Stimulated activated CD4-positive, alpha-beta T cell treated with anti-CD3 and anti-CD28 coated beads, Interleukin-2, amount 100 ng/mL, for 48 hours (primary cell): ENCODE results near the gene SLC34A3.

Source experiments
- DNase-seq, 2 donors: peaks; one replicate each; pipeline ENCODE4 v3.0.0-alpha.2; 2020

The SLC34A3 gene

GRCh38 chr9:137218754-137219271 lies 11.9 kb upstream of the SLC34A3 start:
- no peak for DNase-seq

GRCh38 chr9:137219757-137220316 lies 10.9 kb upstream of the SLC34A3 start:
- DNase-seq = no peak

- DNase-seq = no peak
These were observed 10.2 kb upstream of the SLC34A3 start for GRCh38 chr9:137220317-137221094.

DNA sequence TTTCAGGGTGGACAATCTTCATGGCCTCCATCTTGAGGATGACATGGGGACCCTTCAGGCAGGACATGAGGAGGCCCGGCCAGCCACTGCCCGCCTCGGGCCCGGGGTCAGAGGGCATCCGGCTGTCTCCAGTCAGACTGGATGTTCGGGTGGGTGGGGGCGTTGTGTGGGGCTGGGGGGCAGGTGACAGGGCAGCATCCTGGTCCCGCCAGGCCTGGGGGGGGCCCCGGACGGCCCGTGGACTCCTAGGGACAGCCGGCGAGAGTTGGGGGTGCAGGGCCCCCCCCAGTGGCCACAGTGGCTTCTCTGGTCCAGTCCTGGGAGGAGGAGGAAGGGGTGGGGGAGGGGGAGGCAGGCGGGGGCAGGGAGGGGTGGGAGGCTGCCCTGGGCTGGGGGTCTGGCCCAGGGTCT lies 9.6 kb upstream of the SLC34A3 start:
- DNase-seq = no peak

DNA sequence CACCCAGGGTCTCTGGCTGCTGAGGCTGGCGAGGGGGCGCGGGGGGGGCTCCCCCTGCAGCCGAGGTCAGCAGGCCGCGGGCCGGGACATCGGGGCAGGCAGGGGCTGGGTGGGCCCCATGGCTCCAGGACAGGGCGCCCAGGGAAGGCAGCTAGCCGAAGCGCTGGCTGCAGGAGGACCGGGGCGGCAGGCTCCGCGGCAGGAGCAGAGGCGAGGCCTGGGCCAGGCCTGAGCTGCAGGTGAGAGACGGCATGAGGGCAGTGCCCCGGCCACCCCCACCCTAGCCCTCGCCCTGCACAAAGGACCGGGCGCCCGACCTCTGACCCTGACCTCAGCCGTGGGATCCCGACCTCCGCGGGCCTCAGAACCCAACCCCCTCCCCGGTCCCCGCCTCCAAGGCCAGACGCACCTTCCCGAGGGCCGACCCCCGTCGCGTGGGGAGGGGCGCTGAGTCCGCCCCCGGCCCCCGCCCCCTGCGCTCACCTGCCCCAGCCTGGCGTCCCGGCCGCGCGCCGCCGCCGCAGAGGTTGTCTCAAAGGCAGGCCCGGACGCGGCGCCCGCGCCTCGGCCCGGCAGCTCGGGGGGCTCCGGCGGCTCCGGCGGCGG lies 9.1 kb upstream of the SLC34A3 start:
- DNase-seq = no peak

DNA sequence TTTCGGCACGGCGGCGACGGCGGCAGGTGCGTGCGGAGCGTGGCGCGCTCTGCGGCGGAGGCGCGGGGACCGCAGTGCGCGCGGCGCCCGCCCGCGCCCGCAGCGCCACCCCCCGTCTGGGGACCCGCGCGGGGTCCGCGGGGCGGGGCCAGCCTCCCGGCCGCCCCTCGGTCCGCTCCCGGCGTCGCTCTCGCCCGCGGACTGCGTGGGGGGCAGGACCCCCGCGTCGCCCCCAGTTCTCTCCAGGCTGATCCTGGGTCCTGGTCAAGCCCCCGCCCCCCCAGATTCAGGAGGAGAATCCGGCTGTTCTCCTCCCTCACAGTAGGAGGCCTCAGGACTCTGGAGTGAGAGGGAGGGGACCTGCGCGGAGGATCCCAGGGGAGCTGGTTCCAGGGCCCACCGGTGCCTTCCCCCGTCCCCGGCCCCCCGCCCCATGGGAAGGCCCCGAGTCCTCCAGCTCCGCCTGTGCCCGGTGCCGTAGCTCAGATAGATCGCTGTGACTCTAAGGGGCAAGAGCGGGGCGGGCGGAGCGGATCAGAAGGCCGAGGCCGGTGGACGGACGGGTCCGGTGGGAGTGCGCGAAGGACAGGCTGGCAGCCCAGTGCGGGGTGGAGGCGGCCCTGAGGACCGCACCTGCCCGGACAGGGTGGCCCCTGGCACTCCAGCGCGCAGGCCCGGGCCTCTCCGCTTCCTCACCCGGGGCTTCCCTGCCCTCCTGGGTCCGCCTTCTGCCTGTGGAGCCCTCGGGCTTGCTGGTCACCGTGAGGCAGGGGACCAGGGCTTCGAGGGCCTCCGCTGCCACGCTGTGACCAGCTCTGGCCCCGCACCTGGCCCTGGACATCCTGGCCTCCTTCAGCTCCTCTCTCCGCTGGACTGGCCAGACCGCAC lies 8.3 kb upstream of the SLC34A3 start, which contains the start of gene RNF208:
TSS of gene RNF208 (minus strand) at position 51 of the 888 bp plus-strand sequence. CDS start 1,028 bp downstream, outside the sequence.
- no peak for DNase-seq

- peak; percentile 98 for DNase-seq
These were observed 7.4 kb upstream of the SLC34A3 start for GRCh38 chr9:137223078-137223970.

- DNase-seq = no peak
These were observed 5.6 kb upstream of the SLC34A3 start, which contains the start of gene CYSRT1 for GRCh38 chr9:137224830-137225694. Gene CYSRT1, plus strand, starts transcription at chr9:137225174. Its CDS starts 448 bp downstream, at chr9:137225622.

GRCh38 chr9:137225699-137226331 lies 4.9 kb upstream of the SLC34A3 start:
- no peak for DNase-seq

- no peak for DNase-seq
These were observed 4.2 kb upstream of the SLC34A3 start for GRCh38 chr9:137226338-137227053.

GRCh38 chr9:137227054-137227852 lies 3.4 kb upstream of the SLC34A3 start, which contains the start of gene RNF224:
Gene RNF224, plus strand, starts transcription at chr9:137227502. Its CDS starts 834 bp downstream, at chr9:137228336.
- DNase-seq = peak; percentile 75 to 84

GRCh38 chr9:137227853-137228505 lies 2.7 kb upstream of the SLC34A3 start:
- DNase-seq = no peak

DNA sequence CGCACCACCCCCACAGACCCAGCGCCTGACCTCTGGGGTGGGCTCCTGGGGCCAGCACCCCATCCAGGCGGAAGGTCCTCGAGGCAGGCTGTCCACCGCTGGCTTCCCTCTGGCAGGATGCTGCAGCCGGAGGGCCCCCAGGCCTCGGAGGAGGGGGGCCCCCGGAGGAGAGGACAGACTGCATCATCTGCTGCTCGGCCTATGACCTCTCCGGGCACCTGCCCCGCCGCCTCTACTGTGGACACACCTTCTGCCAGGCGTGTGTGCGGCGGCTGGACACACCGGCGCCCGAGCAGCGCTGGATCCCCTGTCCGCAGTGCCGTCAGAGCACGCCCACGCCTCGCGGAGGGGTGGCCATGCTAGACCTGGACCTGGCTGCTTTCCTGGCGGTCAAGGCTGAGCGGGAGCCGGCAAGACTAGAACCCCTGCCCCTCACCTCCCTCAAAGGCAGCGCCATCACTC lies 2.2 kb upstream of the SLC34A3 start:
- DNase-seq = no peak

- no peak for DNase-seq
These were observed 1.5 kb upstream of the SLC34A3 start for GRCh38 chr9:137228968-137229896.

GRCh38 chr9:137229903-137230704 lies 597 bp upstream of the SLC34A3 start:
- DNase-seq = no peak
